ENCODE measurements around the gene CD247. TPM values are rescaled to one million over a fixed set of nuclear protein-coding genes. Genes with fewer than 3 reads are reported as not detected.
A peak's percentile ranks its signal among the peaks of the same experiment; 100 is the strongest.

Gene CD247
- total RNA-seq, 1 donor from 2014 or later = 4.7 TPM

GRCh38 chr1:167413328-167413727, 105.0 kb downstream of the CD247 start:
- DNase-seq (ENCODE audit: low spot score) = no peak

GRCh38 chr1:167412920-167413319, 105.4 kb downstream of the CD247 start:
- no peak for DNase-seq (ENCODE audit: low spot score)

GRCh38 chr1:167412072-167412471, 106.3 kb downstream of the CD247 start:
- no peak for DNase-seq (ENCODE audit: low spot score)

GRCh38 chr1:167409183-167409582, 109.1 kb downstream of the CD247 start:
- DNase-seq (ENCODE audit: low spot score) = no peak

GRCh38 chr1:167408355-167408754, 110.0 kb downstream of the CD247 start:
- no peak for DNase-seq (ENCODE audit: low spot score)

- no peak for DNase-seq (ENCODE audit: low spot score)
These were observed 113.4 kb downstream of the CD247 start for GRCh38 chr1:167404908-167405307.

- no peak for DNase-seq (ENCODE audit: low spot score)
These were observed 114.0 kb downstream of the CD247 start for GRCh38 chr1:167404161-167404888.

- peak; percentile 68 for DNase-seq (ENCODE audit: low spot score)
These were observed 117.0 kb downstream of the CD247 start for GRCh38 chr1:167401260-167401873.

GRCh38 chr1:167400359-167400953, 117.9 kb downstream of the CD247 start:
- DNase-seq (ENCODE audit: low spot score) = no peak

- no peak for DNase-seq (ENCODE audit: low spot score)
These were observed 126.1 kb downstream of the CD247 start for GRCh38 chr1:167392200-167392696.

GRCh38 chr1:167388976-167389375, 129.4 kb downstream of the CD247 start:
- DNase-seq (ENCODE audit: low spot score) = no peak

GRCh38 chr1:167387251-167387910, 130.9 kb downstream of the CD247 start:
- DNase-seq (ENCODE audit: low spot score) = no peak

Other genes starting within 250 kb of the CD247 start
- 96.4 TPM for gene CREG1, start 35.2 kb upstream of the CD247 start, total RNA-seq
- gene RCSD1, start 111.7 kb upstream of the CD247 start, total RNA-seq = 8.7 TPM
- 99.4 TPM for gene MPZL1, start 203.5 kb upstream of the CD247 start, total RNA-seq

All from ureter (tissue), 1 donor.